ENCODE data around the gene B4GALT1. TPM values are rescaled to one million over a fixed set of nuclear protein-coding genes. Genes with fewer than 3 reads are reported as not detected.

Gene B4GALT1
- total RNA-seq, 4 donors from 2014 or later: 45.1 to 68.7 (median 53.5) TPM

GRCh38 chr9:33068991-33069390, 98.1 kb downstream of the B4GALT1 start:
- no peak overlapping the region for H3K4me3 ChIP-seq
- 85% methylated on average over 1 of the region's 1 CpG for WGBS
- H3K9me3 ChIP-seq: no peaks in the 10 kb centered on the region
- no peaks in the 10 kb centered on the region for H3K27me3 ChIP-seq
- H3K36me3 ChIP-seq: peaks cover 93% of the 10 kb centered on the region
- H3K27ac ChIP-seq: no peak overlapping the region
- peaks cover 4% of the 10 kb centered on the region for H3K4me1 ChIP-seq
- no peak for TF ChIP-seq EP300 (IDR thresholded peaks at IDR 0.05)
- TF ChIP-seq CTCF (IDR thresholded peaks at IDR 0.05): no peak
- no peak for TF ChIP-seq POLR2AphosphoS5 (IDR thresholded peaks at IDR 0.05)
- TF ChIP-seq POLR2A (IDR thresholded peaks at IDR 0.05): no peak
- no peak for DNase-seq (ENCODE audit: low spot score in 2 of 2)

- no peaks in the 10 kb centered on the region for H3K9me3 ChIP-seq
- TF ChIP-seq POLR2AphosphoS5 (IDR thresholded peaks at IDR 0.05): no peak
- no peak for TF ChIP-seq EP300 (IDR thresholded peaks at IDR 0.05)
- no peak for TF ChIP-seq CTCF (IDR thresholded peaks at IDR 0.05)
- no peak for TF ChIP-seq POLR2A (IDR thresholded peaks at IDR 0.05)
- no peak overlapping the region for H3K4me3 ChIP-seq
- peaks cover 92% of the 10 kb centered on the region for H3K36me3 ChIP-seq
- WGBS: 88% methylated on average over 5 of the region's 5 CpGs
- H3K4me1 ChIP-seq: no peaks in the 10 kb centered on the region
- H3K27me3 ChIP-seq: no peaks in the 10 kb centered on the region
- H3K27ac ChIP-seq: no peak overlapping the region
- DNase-seq (ENCODE audit: low spot score in 2 of 2): no peak
These were observed 101.7 kb downstream of the B4GALT1 start for GRCh38 chr9:33065157-33066076.

Other genes with a start within 250 kb of the B4GALT1 start
- gene APTX, start 165.7 kb downstream of the B4GALT1 start, total RNA-seq: 10 to 100 TPM; 21.9 to 57.5 (median 32.6) TPM
- 10 to 100 TPM; 41.4 to 73.0 (median 58.5) TPM for gene DNAJA1, start 142.1 kb downstream of the B4GALT1 start, total RNA-seq
- gene SMU1, start 90.7 kb downstream of the B4GALT1 start, total RNA-seq: 10 to 100 TPM; 14.3 to 18.5 (median 16.7) TPM
- not detected for gene SPINK4, start 72.8 kb upstream of the B4GALT1 start, total RNA-seq
- 100 to 1,000 TPM in 1 of 4 donors, 10 to 100 TPM in 3; 63.6 to 140 (median 70.8) TPM for gene BAG1, start 97.4 kb upstream of the B4GALT1 start, total RNA-seq
- gene CHMP5, start 97.7 kb upstream of the B4GALT1 start, total RNA-seq: 10 to 100 TPM; 43.7 to 60.3 (median 50.7) TPM
- gene NFX1, start 123.2 kb upstream of the B4GALT1 start, total RNA-seq: 10 to 100 TPM; 42.0 to 91.4 (median 46.0) TPM
- 10 to 100 TPM in 2 of 4 donors, 1 to 10 TPM in 2; 2.1 to 66.5 (median 13.1) TPM for gene AQP7, start 235.2 kb upstream of the B4GALT1 start, total RNA-seq